OCI-LY7 (cell line): ENCODE measurements around the gene TMEM95. TPM values are rescaled to one million over a fixed set of nuclear protein-coding genes. Genes with fewer than 3 reads are reported as not detected.
A peak's percentile ranks its signal among the peaks of the same experiment; 100 is the strongest.

Experiments used
- BruUV-seq: library from RNA; stranded (reverse); fragments of 400-500 nt; replicated peaks from 2 replicates; lab custom pipeline; 2021; lab: Mats Ljungman, UMichigan
- CTCF ChIA-PET: fragments of 300-600 bp; sonication (Branson Sonifier 250); formaldehyde crosslinking; loops from one replicate; lab custom pipeline; 2022; ENCODE audit warnings: antibody characterized with exemption; ENCODE audit not compliant: unreplicated experiment; lab: Charles Lee
- POLR2A ChIA-PET: fragments of 300-600 bp; sonication (Branson Sonifier 250); formaldehyde crosslinking; loops from one replicate; lab custom pipeline; 2022; ENCODE audit warnings: antibody characterized with exemption; lab: Charles Lee
- DNase-seq: peaks from one replicate; pipeline ENCODE4 v3.0.0-alpha.2; 2015; ENCODE audit warnings: low spot score
- H2AFZ ChIP-seq: fragments of 200-600 bp; sonication (generic), shearing (Covaris generic); 2 replicates; pipeline ENCODE4 v1.6.1; 2014; ENCODE audit warnings: mild to moderate bottlenecking, antibody characterized with exemption, low read length, moderate library complexity
- H3K27ac ChIP-seq: fragments of 200-600 bp; sonication (generic); 2 replicates; pipeline ENCODE4 v1.5.1; 2014; ENCODE audit warnings: mixed run types, low read depth, mild to moderate bottlenecking, moderate library complexity, low read length, inconsistent platforms; ENCODE audit not compliant: poor library complexity, severe bottlenecking
- H3K36me3 ChIP-seq: fragments of 200-600 bp; sonication (generic); 2 replicates; pipeline ENCODE4 v1.6.1; 2014; ENCODE audit warnings: mild to moderate bottlenecking, antibody characterized with exemption, low read length, moderate library complexity, mixed read lengths; ENCODE audit not compliant: insufficient read depth
- H3K4me1 ChIP-seq: fragments of 200-600 bp; sonication (generic); 2 replicates; pipeline ENCODE4 v1.5.1; 2014; ENCODE audit warnings: mild to moderate bottlenecking, low read length; ENCODE audit not compliant: insufficient read depth, poor library complexity, severe bottlenecking
- H3K4me2 ChIP-seq: fragments of 200-600 bp; sonication (generic); 2 replicates; pipeline ENCODE4 v1.6.1; 2014; ENCODE audit warnings: mild to moderate bottlenecking, low read length
- H3K4me3 ChIP-seq: fragments of 200-600 bp; sonication (generic); 2 replicates; pipeline ENCODE4 v1.5.1; 2014; ENCODE audit warnings: mild to moderate bottlenecking, low read depth, low read length; ENCODE audit not compliant: poor library complexity, severe bottlenecking
- H3K79me2 ChIP-seq: fragments of 200-600 bp; sonication (generic); 2 replicates; pipeline ENCODE4 v1.6.1; 2016; ENCODE audit warnings: low read depth, mild to moderate bottlenecking, low read length, moderate library complexity, mixed read lengths; ENCODE audit not compliant: insufficient read depth
- H3K9me2 ChIP-seq: fragments of 200-600 bp; sonication (generic); 2 replicates; pipeline ENCODE4 v1.6.1; 2016; ENCODE audit warnings: mild to moderate bottlenecking, low read length, mixed read lengths; ENCODE audit not compliant: insufficient read depth
- H3K9me3 ChIP-seq: fragments of 200-600 bp; sonication (generic); 2 replicates; pipeline ENCODE4 v1.6.1; 2014; ENCODE audit warnings: mild to moderate bottlenecking, mixed run types, low read length, mixed read lengths
- H4K20me1 ChIP-seq: fragments of 200-600 bp; sonication (generic); 2 replicates; pipeline ENCODE4 v1.6.1; 2014; ENCODE audit warnings: mild to moderate bottlenecking, antibody characterized with exemption, low read length, moderate library complexity, mixed read lengths; ENCODE audit not compliant: insufficient read depth
- CTCF ChIP-seq: fragments of 200-600 bp; sonication (generic); conservative IDR thresholded peaks from 2 replicates; pipeline ENCODE4 v1.5.1; 2014; ENCODE audit warnings: mild to moderate bottlenecking, antibody characterized with exemption, low read length, moderate library complexity, mixed read lengths
- EZH2phosphoT487 ChIP-seq: fragments of 200-600 bp; sonication (generic); IDR thresholded peaks from 2 replicates; pipeline ENCODE4 v1.6.1; 2018; ENCODE audit warnings: low read depth, borderline replicate concordance, mild to moderate bottlenecking, mixed run types, antibody characterized with exemption, low read length, moderate library complexity, mixed read lengths
- intact Hi-C: fragments of 100-400 bp; cut with micrococcal nuclease; formaldehyde crosslinking; loops from one replicate; pipeline ENCODE4 v1.10.0; 2022; ENCODE audit not compliant: unreplicated experiment
- total RNA-seq, 2 experiments: library from RNA; depleted of rRNA in 1 of 2; stranded (reverse); fragments of >200 nt in 1 of 2; shearing (Covaris generic) in 1 of 2; gene quantifications; 2 replicates each; pipeline ENCODE4 v1.2.3, GENCODE V29; 2014 to 2022

Gene TMEM95
- total RNA-seq, 2 experiments from 2014 or later: not detected

DNA sequence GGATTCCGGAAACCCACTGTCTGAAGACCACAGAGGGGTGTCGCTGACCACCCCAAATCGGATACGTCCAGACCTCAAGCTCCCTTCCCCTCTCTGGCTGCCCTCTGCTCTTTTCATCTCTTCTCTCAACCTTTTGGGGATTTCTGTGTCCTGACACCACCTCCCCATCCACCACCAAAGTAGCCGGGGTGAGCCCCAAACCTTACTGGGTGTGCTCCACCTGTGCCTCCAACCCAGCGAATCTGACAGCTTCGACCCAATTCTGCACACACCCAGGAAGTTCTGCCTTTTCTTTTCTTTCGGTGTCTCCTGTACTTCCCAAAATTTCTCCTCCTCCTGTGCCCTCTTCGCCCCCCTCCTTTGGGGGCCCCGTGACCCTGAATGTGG lies 2.5 kb upstream of the TMEM95 start:
- no TSS peak for BruUV-seq

GRCh38 chr17:7352910-7353635 lies 1.9 kb upstream of the TMEM95 start:
- H3K4me2 ChIP-seq: peak overlapping the region; percentile 91
- no peaks in the 10 kb centered on the region for H3K79me2 ChIP-seq
- DNase-seq: no peak
- peak overlapping the region; percentile 75 for H3K4me3 ChIP-seq
- no peaks in the 10 kb centered on the region for H3K9me3 ChIP-seq
- no TSS peak for BruUV-seq
- no peaks in the 10 kb centered on the region for H4K20me1 ChIP-seq
- H3K9me2 ChIP-seq: no peaks in the 10 kb centered on the region
- TF ChIP-seq CTCF (no peak), EZH2phosphoT487 (no peak)
- no peak overlapping the region for H3K27ac ChIP-seq
- ChIA-PET CTCF (no interaction called here), POLR2A (interaction anchor here (0.7 kb wide), 1 partner anchor 16 kb away, joined by 4 read pairs; no protein-coding TSS in a partner anchor)
- peaks cover 36% of the 10 kb centered on the region for H3K4me1 ChIP-seq
- intact Hi-C loops: loop anchor here (1.0 to 5.0 kb wide), 5 partner anchors 36 to 334 kb away; partner anchors contain the start of genes GPS2, POLR2A, SLC2A4 and TMEM256
- no peak overlapping the region for H2AFZ ChIP-seq
- H3K36me3 ChIP-seq: peaks cover 15% of the 10 kb centered on the region

More for the DNA sequence above, 2.5 kb upstream of the TMEM95 start:
- no peak for DNase-seq
- H3K36me3 ChIP-seq: peaks cover 20% of the 10 kb centered on the region
- peak overlapping the region; percentile 55 for H3K27ac ChIP-seq
- peak overlapping the region; percentile 53; the same call in 1 of the 2 replicates for H2AFZ ChIP-seq
- ChIA-PET POLR2A (no interaction called here), CTCF (no interaction called here)
- no peaks in the 10 kb centered on the region for H4K20me1 ChIP-seq
- H3K4me2 ChIP-seq: peak overlapping the region; percentile 91
- H3K79me2 ChIP-seq: no peaks in the 10 kb centered on the region
- H3K4me1 ChIP-seq: peaks cover 36% of the 10 kb centered on the region
- no peak for TF ChIP-seq EZH2phosphoT487
- TF ChIP-seq CTCF: peak; percentile 74
- H3K9me2 ChIP-seq: no peaks in the 10 kb centered on the region
- no peaks in the 10 kb centered on the region for H3K9me3 ChIP-seq
- intact Hi-C loops: loop anchor here (1.0 to 5.0 kb wide), 5 partner anchors 35 to 335 kb away; partner anchors contain the start of genes GPS2, POLR2A, SLC2A4 and TMEM256
- H3K4me3 ChIP-seq: peak overlapping the region; percentile 75
